HCT116 (cell line): ENCODE results near the gene SCARB1. TPM values are rescaled to one million over a fixed set of nuclear protein-coding genes. Genes with fewer than 3 reads are reported as not detected.

Source experiments
- ATAC-seq: fragments of 200-7000 bp; cut with Tn5 transposase; 2 replicates; pipeline ENCODE4 v1.9.1; 2020; ENCODE audit warnings: mild to moderate bottlenecking, moderate library complexity
- BruUV-seq: library from RNA; stranded (reverse); fragments of 400-500 nt; replicated peaks from 2 replicates; lab custom pipeline; 2021; lab: Mats Ljungman, UMichigan
- CTCF ChIA-PET: fragments of 300-600 bp; sonication (Branson Sonifier 250); formaldehyde crosslinking; loops from one replicate; lab custom pipeline; 2021; ENCODE audit warnings: antibody characterized with exemption; lab: Charles Lee
- POLR2A ChIA-PET: fragments of 300-600, 350-600 bp; sonication (Branson Sonifier 250); formaldehyde crosslinking; loops from one replicate; lab custom pipeline; 2021; ENCODE audit warnings: antibody characterized with exemption; lab: Charles Lee
- RAD21 ChIA-PET, 2 experiments: fragments of 300-600 bp; sonication (Branson Sonifier 250); formaldehyde crosslinking; loops; one replicate each; lab custom pipeline; 2023; ENCODE audit warnings: low total read pairs in 2 of 2; ENCODE audit not compliant: uncharacterized antibody in 2 of 2, unreplicated experiment in 2 of 2, low non-redundant PET in 1 of 2; lab: Charles Lee
- DNase-seq: peaks from one replicate; pipeline ENCODE4 v3.0.0-alpha.2; 2010; ENCODE audit warnings: low read depth, low spot score
- H2AFZ ChIP-seq: fragments of 200-600 bp; shearing (Covaris generic), sonication (generic); 2 replicates; pipeline ENCODE4 v1.6.1; 2017; ENCODE audit warnings: low read depth, mixed run types, mixed read lengths, antibody characterized with exemption, low read length; ENCODE audit not compliant: poor library complexity, severe bottlenecking
- H3K27ac ChIP-seq: 2 replicates; pipeline ENCODE4 v1.5.1; 2012; ENCODE audit warnings: low read depth, low read length
- H3K27me3 ChIP-seq: fragments of 200-600 bp; sonication (generic); 2 replicates; pipeline ENCODE4 v1.6.1; 2016; ENCODE audit warnings: mixed run types, low read length, mixed read lengths; ENCODE audit not compliant: insufficient read depth
- H3K36me3 ChIP-seq, 2 experiments: fragments of 200-500 bp in 1 of 2; fragments of 200-600 bp in 1 of 2; sonication (Bioruptor generic) in 1 of 2; sonication (generic) in 1 of 2; 2 replicates each; pipeline versions ENCODE4 v1.5.1 to v1.6.1; 2014 to 2016; ENCODE audit warnings: low read length in 2 of 2, inconsistent platforms in 1 of 2, mixed read lengths in 1 of 2, mixed run types in 1 of 2; ENCODE audit not compliant: insufficient read depth in 2 of 2, control insufficient read depth in 1 of 2
- H3K4me1 ChIP-seq, 2 experiments: fragments of 200-600 bp in 1 of 2; sonication (generic) in 1 of 2; 2 replicates each; pipeline versions ENCODE4 v1.5.1 to v1.6.1; 2012 to 2017; ENCODE audit warnings: low read length in 2 of 2, inconsistent platforms in 1 of 2, mild to moderate bottlenecking in 1 of 2, mixed read lengths in 1 of 2, mixed run types in 1 of 2, moderate library complexity in 1 of 2; ENCODE audit not compliant: insufficient read depth in 2 of 2, control insufficient read depth in 1 of 2
- H3K4me2 ChIP-seq: fragments of 200-600 bp; sonication (generic); 2 replicates; pipeline ENCODE4 v1.6.1; 2017; ENCODE audit warnings: mixed run types, low read length, mixed read lengths
- H3K4me3 ChIP-seq, 2 experiments: fragments of 200-600 bp in 1 of 2; sonication (generic) in 1 of 2; replicated peaks in 1 of 2; 2 replicates each; pipeline ENCODE4 v1.5.1; 2011 to 2016; ENCODE audit warnings: low read length in 2 of 2, control low read depth in 1 of 2, low read depth in 1 of 2, mild to moderate bottlenecking in 1 of 2, mixed read lengths in 1 of 2, mixed run types in 1 of 2
- H3K79me2 ChIP-seq: fragments of 200-600 bp; sonication (generic); 2 replicates; pipeline ENCODE4 v1.6.1; 2017; ENCODE audit warnings: mild to moderate bottlenecking, mixed run types, low read length, moderate library complexity, mixed read lengths; ENCODE audit not compliant: insufficient read depth
- H3K9ac ChIP-seq: fragments of 200-600 bp; sonication (generic); 2 replicates; pipeline ENCODE4 v1.6.1; 2016; ENCODE audit warnings: low read length, mixed read lengths
- H3K9me2 ChIP-seq: fragments of 200-600 bp; sonication (generic), shearing (Covaris generic); 2 replicates; pipeline ENCODE4 v1.6.1; 2017; ENCODE audit warnings: mixed run types, mild to moderate bottlenecking, moderate library complexity; ENCODE audit not compliant: insufficient read depth
- H3K9me3 ChIP-seq, 2 experiments: fragments of 200-500 bp in 1 of 2; fragments of 200-600 bp in 1 of 2; sonication (Bioruptor generic) in 1 of 2; sonication (generic) in 1 of 2; 2 replicates each; pipeline ENCODE4 v1.6.1; 2014 to 2017; ENCODE audit warnings: low read length in 2 of 2, mixed read lengths in 2 of 2, inconsistent platforms in 1 of 2, low read depth in 1 of 2, mild to moderate bottlenecking in 1 of 2, mixed run types in 1 of 2, moderate library complexity in 1 of 2; ENCODE audit not compliant: control insufficient read depth in 1 of 2, insufficient read depth in 1 of 2
- H4K20me1 ChIP-seq: fragments of 200-600 bp; sonication (generic), shearing (Covaris generic); 2 replicates; pipeline ENCODE4 v1.6.1; 2017; ENCODE audit warnings: mixed run types, mild to moderate bottlenecking, moderate library complexity; ENCODE audit not compliant: insufficient read depth
- CBX3 ChIP-seq: IDR thresholded peaks from 2 replicates; pipeline ENCODE4 v1.6.1; 2012; ENCODE audit warnings: low read depth
- CTCF ChIP-seq, 3 experiments: fragments of 200-600 bp in 1 of 3; sonication (generic) in 1 of 3; IDR thresholded peaks in 2 of 3; conservative IDR thresholded peaks in 1 of 3; 2 replicates each; pipeline ENCODE4 v1.5.1; 2012 to 2017; ENCODE audit warnings: low read depth in 2 of 3, low read length in 2 of 3, antibody characterized with exemption in 1 of 3, borderline replicate concordance in 1 of 3, control low read depth in 1 of 3, mild to moderate bottlenecking in 1 of 3, mixed read lengths in 1 of 3, mixed run types in 1 of 3, moderate library complexity in 1 of 3; ENCODE audit not compliant: insufficient read depth in 1 of 3
- ELF1 ChIP-seq: IDR thresholded peaks from 2 replicates; pipeline ENCODE4 v1.6.1; 2012; ENCODE audit warnings: low read depth, borderline replicate concordance
- FOSL1 ChIP-seq: IDR thresholded peaks from 2 replicates; pipeline ENCODE4 v1.6.1; 2012; ENCODE audit warnings: low read depth
- JUND ChIP-seq: IDR thresholded peaks from 2 replicates; pipeline ENCODE4 v1.6.1; 2012
- MAX ChIP-seq: IDR thresholded peaks from 2 replicates; pipeline ENCODE4 v1.6.1; 2012
- POLR2AphosphoS5 ChIP-seq: IDR thresholded peaks from 2 replicates; pipeline ENCODE4 v1.6.1; 2011; ENCODE audit warnings: mild to moderate bottlenecking, low read depth, low read length, moderate library complexity
- RAD21 ChIP-seq: IDR thresholded peaks from 2 replicates; pipeline ENCODE4 v1.6.1; 2012; ENCODE audit warnings: low read depth, mild to moderate bottlenecking
- REST ChIP-seq: IDR thresholded peaks from 2 replicates; pipeline ENCODE4 v1.6.1; 2012; ENCODE audit warnings: low read depth
- SIN3A ChIP-seq: IDR thresholded peaks from 2 replicates; pipeline ENCODE4 v1.6.1; 2012; ENCODE audit warnings: low read depth
- SP1 ChIP-seq: IDR thresholded peaks from 2 replicates; pipeline ENCODE4 v1.6.1; 2012; ENCODE audit warnings: low read depth
- SRF ChIP-seq: IDR thresholded peaks from 2 replicates; pipeline ENCODE4 v1.6.1; 2012; ENCODE audit warnings: low read depth
- ZBTB33 ChIP-seq: IDR thresholded peaks from 2 replicates; pipeline ENCODE4 v1.6.1; 2011; ENCODE audit warnings: mild to moderate bottlenecking, low read length, moderate library complexity; ENCODE audit not compliant: insufficient replicate concordance; ENCODE audit errors: extremely low read depth
- intact Hi-C: fragments of 100-400 bp; cut with micrococcal nuclease; formaldehyde crosslinking; loops from 2 replicates; pipeline ENCODE4 v1.10.0; 2022
- total RNA-seq: library from RNA; stranded (reverse); gene quantifications from one replicate; pipeline ENCODE4 v1.2.1, GENCODE V29; 2021; ENCODE audit not compliant: unreplicated experiment

SCARB1 gene
- total RNA-seq, 1 experiment from 2014 or later: 95.5 TPM

GRCh38 chr12:124727922-124728321, 135.7 kb downstream of the SCARB1 start (continued):
- TF ChIP-seq ZBTB33 (no peak), REST (no peak), FOSL1 (no peak)

- no peaks in the 10 kb centered on the region for H3K79me2 ChIP-seq
- ChIA-PET CTCF (interaction anchor here (1.0 to 1.1 kb wide), 3 partner anchors 13 to 691 kb away, joined by 3 to 4 read pairs (median 4); no protein-coding TSS in a partner anchor), RAD21 (interaction anchor here in 1 of 2 experiments (1.6 kb wide), 1 partner anchor 209 kb away, joined by 3 read pairs; no protein-coding TSS in a partner anchor), POLR2A (no interaction called here)
- no peaks in the 10 kb centered on the region for H3K27me3 ChIP-seq
- peak overlapping the region; percentile 81 for H3K4me2 ChIP-seq
- no peaks in the 10 kb centered on the region for H3K9me3 ChIP-seq
- H3K9ac ChIP-seq: peak overlapping the region; percentile 42
- peak overlapping the region; percentile 62 for H3K27ac ChIP-seq
- intact Hi-C loops: loop anchor here (5.0 kb wide), 1 partner anchor 160 kb away; the partner anchor contains the start of gene NCOR2
- BruUV-seq: no TSS peak
- ATAC-seq (peak; percentile 89), DNase-seq (peak; percentile 83)
- H3K9me2 ChIP-seq: no peaks in the 10 kb centered on the region
- H3K4me1 ChIP-seq: peaks cover 21 to 33% of the 10 kb centered on the region in 2 experiments
- peak overlapping the region; percentile 20 to 41 for H3K4me3 ChIP-seq
- no peaks in the 10 kb centered on the region for H4K20me1 ChIP-seq
- H3K36me3 ChIP-seq: no peaks in the 10 kb centered on the region
- TF ChIP-seq SP1: peak; percentile 70
- no peak for TF ChIP-seq SRF
- peak; percentile 71; the same call in 1 of the 2 replicates for TF ChIP-seq POLR2AphosphoS5
- TF ChIP-seq CTCF (IDR thresholded peaks at IDR 0.05 in 2 of 3, conservative IDR thresholded peaks at IDR 0.05 in 1 of 3; ENCODE audit: borderline replicate concordance in 1 of 3, insufficient read depth in 1 of 3, low read depth in 2 of 3, low read length in 2 of 3): peak in 1 of 3 experiments; percentile 19; a peak in 2 of 6 replicates
- peak; percentile 59; the same call in 1 of the 2 replicates for TF ChIP-seq JUND
- TF ChIP-seq ELF1: no peak; the same call in 1 of the 2 replicates
- TF ChIP-seq SIN3A: no peak
- TF ChIP-seq FOSL1: peak; percentile 66
- peak; percentile 66; the same call in 1 of the 2 replicates for TF ChIP-seq MAX
- TF ChIP-seq RAD21: peak; percentile 71
- TF ChIP-seq CBX3: peak; percentile 93
- peak overlapping the region; percentile 77 for H2AFZ ChIP-seq
Measured at GRCh38 chr12:124727264-124727800, 136.3 kb downstream of the SCARB1 start.
